Keratinocyte (primary cell): ENCODE measurements around the gene TEX22.

ENCODE experiments used
- CTCF ChIP-seq, 3 experiments: IDR thresholded peaks in 1 of 3; conservative IDR thresholded peaks in 1 of 3; optimal IDR thresholded peaks in 1 of 3; 2 replicates in 2 of 3; 3 replicates in 1 of 3; pipeline versions ENCODE3 to v1.5.1; 2011; ENCODE audit warnings: low read length in 3 of 3, mild to moderate bottlenecking in 3 of 3, moderate library complexity in 2 of 3, control low read depth in 1 of 3, inconsistent platforms in 1 of 3; ENCODE audit not compliant: insufficient read depth in 2 of 3; ENCODE audit errors: extremely low read depth in 1 of 3
- EZH2 ChIP-seq: IDR thresholded peaks from one replicate; pipeline ENCODE4 v1.6.1; 2012; ENCODE audit warnings: inconsistent platforms, mild to moderate bottlenecking, low read length, moderate library complexity

GRCh38 chr14:105357626-105358025, 40.7 kb upstream of the TEX22 start:
- no peak for TF ChIP-seq CTCF (optimal IDR thresholded peaks at IDR 0.05 in 1 of 3, IDR thresholded peaks at IDR 0.05 in 1 of 3, conservative IDR thresholded peaks at IDR 0.05 in 1 of 3; ENCODE audit: extremely low read depth in 1 of 3, insufficient read depth in 2 of 3, low read length in 3 of 3)
- no peak for TF ChIP-seq EZH2
